ENCODE data around the gene METTL2B.

- TF ChIP-seq CTCF (IDR thresholded peaks at IDR 0.05) (peak in 1 of 2 donors; percentile 1), POLR2A (IDR thresholded peaks at IDR 0.05) (no peak), POLR2AphosphoS5 (IDR thresholded peaks at IDR 0.05) (no peak)
Measured at GRCh38 chr7:128454808-128455542, 21.6 kb upstream of the METTL2B start.

All from suprapubic skin (tissue), 4 donors.